Stimulated activated CD8-positive, alpha-beta memory T cell treated with anti-CD3 and anti-CD28 coated beads, Interleukin-7, amount 100 ng/mL, for 48 hours (primary cell): Measurements from ENCODE around the gene UST.
"Not testable (repeated sequence)": the region's sequence is repeated elsewhere in the genome, so short reads cannot be mapped to it uniquely, and the experiment has no call there.

Source experiments
- DNase-seq, 2 donors: peaks; one replicate each; pipeline ENCODE4 v3.0.0-alpha.2; 2020; ENCODE audit warnings: low read depth in 1 of 2; ENCODE audit errors: extremely low read depth in 1 of 2

UST gene

DNA sequence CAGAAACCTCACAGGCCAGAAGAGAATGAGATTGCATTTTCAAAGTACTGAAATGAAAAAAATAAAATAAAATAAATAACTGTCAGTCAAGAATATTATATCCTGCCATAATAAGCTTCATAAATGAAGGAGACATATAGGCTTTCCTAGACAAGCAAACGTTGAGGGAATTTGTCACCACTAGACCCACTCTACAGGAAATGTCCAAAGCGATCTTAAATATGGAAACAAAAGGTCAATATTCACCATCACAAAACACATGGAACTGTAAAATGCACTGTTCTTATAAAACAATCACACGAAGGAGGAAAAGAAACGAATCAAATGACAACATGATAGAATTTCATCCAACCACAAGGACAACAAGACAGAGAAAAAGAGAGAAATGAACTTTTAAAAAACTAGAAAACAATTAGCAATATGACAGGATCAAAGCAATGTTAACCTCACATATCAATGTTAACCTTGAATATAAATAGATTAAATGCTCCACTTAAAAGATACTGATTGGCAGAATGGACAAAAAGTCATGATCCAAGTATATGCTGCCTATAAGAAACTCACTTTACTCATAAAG, 352.0 kb downstream of the UST start:
- DNase-seq, result no peak

DNA sequence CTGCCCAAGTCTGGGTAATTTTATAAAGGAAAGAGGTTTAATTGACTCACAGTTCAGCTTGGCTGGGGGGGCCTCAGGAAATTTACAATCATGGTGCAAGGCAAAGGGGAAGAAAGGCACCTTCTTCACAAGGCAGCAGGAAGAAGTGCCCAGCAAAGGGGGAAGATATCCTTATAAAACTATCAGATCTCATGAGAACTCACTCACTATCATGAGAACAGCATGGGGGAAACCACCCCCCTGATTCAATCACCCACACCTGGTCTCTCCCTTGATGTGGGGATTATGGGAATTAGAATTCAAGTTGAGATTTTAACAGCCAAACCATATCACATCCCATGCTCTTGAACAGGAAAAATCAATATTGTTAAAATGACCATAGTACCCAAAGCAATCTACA, 355.5 kb downstream of the UST start:
- DNase-seq, result no peak

- DNase-seq, result not testable (repeated sequence)
Observed at GRCh38 chr6:149103950-149104349, 357.1 kb downstream of the UST start.

- no peak for DNase-seq
Observed at GRCh38 chr6:149107520-149107919, 360.7 kb downstream of the UST start.

DNA sequence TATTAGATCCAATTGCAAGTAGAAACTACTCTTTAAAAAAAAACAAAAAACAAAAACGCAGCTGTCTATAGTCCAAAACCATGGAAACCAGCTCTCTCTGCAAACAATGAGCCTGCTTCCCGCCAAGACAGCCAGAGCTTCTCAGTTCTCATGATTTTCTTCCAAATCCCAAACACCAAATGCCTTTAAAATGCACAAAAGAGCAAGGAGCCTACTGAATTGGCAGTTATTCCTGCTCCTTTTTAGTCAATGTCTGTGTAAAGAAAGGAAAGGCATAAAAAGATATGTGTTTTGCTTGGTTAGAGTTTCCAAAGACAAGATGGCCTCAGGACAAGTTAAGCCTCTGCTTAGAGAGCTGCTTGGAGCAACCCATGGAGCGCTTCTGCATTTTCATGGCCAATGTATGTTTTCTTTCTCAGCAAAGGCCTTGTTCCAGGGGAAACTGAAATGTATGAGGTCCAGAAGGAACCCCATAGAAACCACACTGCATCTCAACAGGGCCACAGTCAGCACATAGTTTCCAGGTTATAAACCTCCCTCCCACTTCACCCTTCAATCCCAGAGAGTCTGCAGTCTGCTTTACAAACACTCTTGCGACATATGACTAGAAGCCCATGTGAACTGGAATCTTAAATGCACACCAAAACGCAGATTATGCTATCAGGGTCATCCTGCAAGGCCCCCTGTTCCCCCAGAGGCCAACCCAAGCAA, 361.4 kb downstream of the UST start:
- DNase-seq, result no peak

DNA sequence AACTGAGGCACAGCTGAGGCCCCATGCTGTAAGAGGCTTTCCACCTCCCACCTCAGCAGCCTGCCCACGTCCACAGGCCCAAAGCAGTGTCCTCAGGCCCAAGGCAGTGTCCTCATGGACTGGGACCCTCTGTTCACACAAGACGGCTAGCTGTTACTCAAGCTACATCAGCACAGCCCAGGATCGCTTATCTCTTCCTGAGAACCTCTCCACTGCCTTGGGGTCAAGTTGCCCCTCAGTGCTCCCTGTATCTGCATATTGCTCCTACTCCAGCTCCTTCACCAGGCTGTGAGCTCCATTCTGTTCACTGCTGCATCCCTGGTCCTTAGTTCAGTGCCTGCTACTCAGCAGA, 361.9 kb downstream of the UST start:
- no peak for DNase-seq

GRCh38 chr6:149109397-149110070, 362.7 kb downstream of the UST start:
- DNase-seq, result no peak

DNA sequence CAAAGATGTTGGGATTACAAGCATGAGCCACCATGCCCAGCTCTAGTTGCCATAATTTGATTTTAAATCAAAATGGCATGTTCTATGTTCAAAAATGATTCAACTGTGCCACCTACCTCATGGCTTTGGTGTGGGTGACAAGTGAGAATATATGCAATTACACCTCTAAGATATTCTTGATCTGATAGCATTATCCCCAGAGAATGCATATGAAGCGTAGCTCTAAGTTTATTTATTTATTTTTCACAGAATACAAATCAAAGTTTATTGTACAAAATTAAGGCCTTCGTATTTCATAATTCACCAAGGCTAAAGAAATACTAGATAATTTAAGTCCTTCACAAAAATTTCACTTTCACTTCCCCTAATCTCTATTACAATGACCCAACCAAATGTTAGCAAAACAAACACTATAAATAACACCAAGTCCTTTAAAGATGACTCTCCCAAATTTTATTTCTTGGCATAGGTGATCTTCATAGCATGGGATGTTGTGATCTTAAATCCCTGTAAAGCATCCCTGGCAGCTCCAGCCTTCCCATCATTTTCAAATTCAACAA, 364.8 kb downstream of the UST start:
- DNase-seq, result no peak

GRCh38 chr6:149112976-149113375, 366.1 kb downstream of the UST start:
- no peak for DNase-seq

GRCh38 chr6:149114167-149114566, 367.3 kb downstream of the UST start:
- DNase-seq, result no peak

DNA sequence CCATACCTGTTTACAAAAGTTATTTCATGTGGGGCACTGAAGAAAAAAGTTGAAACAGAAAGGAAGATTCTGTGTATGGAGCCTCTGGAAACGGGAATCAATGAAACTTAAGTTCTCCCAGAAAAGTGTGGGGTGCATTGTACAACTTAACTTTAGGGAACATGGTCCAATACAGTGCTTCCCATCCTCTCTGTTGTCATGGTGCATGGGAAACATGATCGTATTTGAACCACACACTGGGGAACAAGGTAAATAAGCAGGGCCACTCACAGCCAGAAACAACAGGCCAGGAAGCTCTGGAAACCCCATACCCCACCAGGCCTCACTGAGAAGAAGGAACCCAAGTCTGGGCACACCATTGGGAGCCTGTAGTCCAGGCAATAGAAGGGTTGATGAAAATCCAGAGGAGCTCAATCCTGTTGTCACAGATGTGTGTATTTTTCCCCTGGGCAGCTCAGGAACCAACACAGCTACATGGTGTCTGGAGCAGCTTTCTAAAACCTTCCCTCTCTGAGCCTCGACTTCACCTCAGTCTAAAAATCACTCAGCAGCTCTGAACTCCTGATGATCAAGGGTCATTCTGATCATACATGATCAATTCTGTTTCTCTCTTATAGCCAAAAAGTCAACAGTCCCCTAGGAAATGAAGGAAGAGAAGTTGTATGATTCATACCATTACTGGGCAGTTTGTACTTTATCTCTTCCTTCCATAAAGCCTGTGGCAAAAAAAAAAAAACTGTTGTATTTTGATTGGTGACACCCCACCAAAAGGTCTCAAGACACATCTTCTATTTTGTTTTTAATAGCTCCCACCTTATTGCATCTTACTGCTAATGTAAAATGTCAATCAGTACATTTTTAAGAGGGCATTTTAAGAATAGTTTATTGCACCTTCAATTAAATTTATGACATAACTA, 372.2 kb downstream of the UST start:
- no peak for DNase-seq

DNA sequence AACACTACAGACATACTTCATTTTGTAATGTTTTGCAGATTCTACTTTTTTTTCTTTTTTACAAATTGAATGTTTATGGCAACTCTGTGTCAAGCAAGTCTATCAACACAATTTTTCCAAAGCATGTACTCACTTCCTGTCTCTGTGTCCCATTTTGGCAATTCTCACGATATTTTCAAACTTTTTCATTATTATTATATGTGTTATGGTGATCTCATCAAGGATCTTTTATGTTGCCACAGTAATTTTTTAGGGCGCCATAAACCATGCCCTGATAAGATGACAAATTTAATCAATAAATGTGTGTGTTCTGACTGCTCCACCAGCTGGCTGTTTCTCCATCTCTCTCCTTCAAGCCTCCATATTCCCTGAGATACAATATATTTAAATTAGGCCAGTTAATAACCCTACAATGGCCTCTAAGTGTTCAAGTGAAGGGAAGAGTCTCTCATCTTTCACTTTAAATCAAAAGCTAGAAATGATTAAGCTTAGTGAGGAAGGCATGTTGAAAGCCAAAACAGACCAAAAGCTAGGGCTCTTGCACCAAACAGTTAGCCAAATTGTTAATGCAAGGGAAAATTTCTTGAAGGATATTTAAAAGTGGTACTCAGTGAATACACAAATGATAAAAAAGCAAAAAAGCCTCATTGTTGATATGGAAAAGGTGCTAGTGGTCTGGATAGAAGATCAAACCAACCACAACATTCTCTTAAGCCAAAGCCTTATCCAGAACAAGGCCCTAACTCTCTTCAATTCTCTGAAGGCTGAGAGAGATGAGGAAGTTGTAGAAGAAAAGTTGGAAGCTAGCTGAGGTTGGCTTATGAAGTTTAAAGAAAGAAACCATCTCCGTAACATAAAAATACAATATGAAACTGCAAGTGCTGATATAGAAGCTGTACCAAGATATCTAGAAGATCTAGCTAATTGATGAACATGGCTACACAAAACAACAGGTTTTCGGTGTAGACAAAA, 376.3 kb downstream of the UST start:
- no peak for DNase-seq

- DNase-seq, result no peak
Observed at GRCh38 chr6:149125309-149125708, 378.5 kb downstream of the UST start.
